ENCODE results near the gene OR6S1. TPM values are rescaled to one million over a fixed set of nuclear protein-coding genes. Genes with fewer than 3 reads are reported as not detected.

The OR6S1 gene
- total and polyA plus RNA-seq, 2 donors from 2014 or later: not detected

- no peak overlapping the region for H3K27ac ChIP-seq (ENCODE audit: low read depth in 2 of 2, low read length in 2 of 2)
- H3K36me3 ChIP-seq (ENCODE audit: control insufficient read depth in 2 of 3, insufficient read depth in 3 of 3, low read length in 3 of 3): no peaks in the 10 kb centered on the region
- TF ChIP-seq, protein P1, sequence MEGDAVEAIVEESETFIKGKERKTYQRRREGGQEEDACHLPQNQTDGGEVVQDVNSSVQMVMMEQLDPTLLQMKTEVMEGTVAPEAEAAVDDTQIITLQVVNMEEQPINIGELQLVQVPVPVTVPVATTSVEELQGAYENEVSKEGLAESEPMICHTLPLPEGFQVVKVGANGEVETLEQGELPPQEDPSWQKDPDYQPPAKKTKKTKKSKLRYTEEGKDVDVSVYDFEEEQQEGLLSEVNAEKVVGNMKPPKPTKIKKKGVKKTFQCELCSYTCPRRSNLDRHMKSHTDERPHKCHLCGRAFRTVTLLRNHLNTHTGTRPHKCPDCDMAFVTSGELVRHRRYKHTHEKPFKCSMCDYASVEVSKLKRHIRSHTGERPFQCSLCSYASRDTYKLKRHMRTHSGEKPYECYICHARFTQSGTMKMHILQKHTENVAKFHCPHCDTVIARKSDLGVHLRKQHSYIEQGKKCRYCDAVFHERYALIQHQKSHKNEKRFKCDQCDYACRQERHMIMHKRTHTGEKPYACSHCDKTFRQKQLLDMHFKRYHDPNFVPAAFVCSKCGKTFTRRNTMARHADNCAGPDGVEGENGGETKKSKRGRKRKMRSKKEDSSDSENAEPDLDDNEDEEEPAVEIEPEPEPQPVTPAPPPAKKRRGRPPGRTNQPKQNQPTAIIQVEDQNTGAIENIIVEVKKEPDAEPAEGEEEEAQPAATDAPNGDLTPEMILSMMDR (IDR thresholded peaks at IDR 0.05; ENCODE audit: borderline replicate concordance, extremely low read depth, insufficient read depth): no peak
- FAIRE-seq (no peak), DNase-seq (peak in 1 of 5 donors; percentile 52)
- no peak overlapping the region for H3K9ac ChIP-seq (ENCODE audit: low read length in 3 of 3)
- H3K9me3 ChIP-seq (ENCODE audit: control insufficient read depth in 2 of 3, insufficient read depth in 1 of 3, low read length in 3 of 3): no peaks in the 10 kb centered on the region
- H3K27me3 ChIP-seq (ENCODE audit: control insufficient read depth, insufficient read depth, low read length): no peaks in the 10 kb centered on the region
- H3K4me1 ChIP-seq (ENCODE audit: control insufficient read depth in 2 of 3, insufficient read depth in 2 of 3, low read depth in 1 of 3, low read length in 3 of 3): peaks cover 0 to 4% (median 0%) of the 10 kb centered on the region in 3 donors
- no peak overlapping the region for H3K4me3 ChIP-seq (ENCODE audit: low read length in 3 of 3)
- intact Hi-C loops (cut with DNase I): loop anchor here (10.0 kb wide), 2 partner anchors 194 to 284 kb away; partner anchors contain the start of gene TEP1
Measured at GRCh38 chr14:20608383-20609110, 32.9 kb downstream of the OR6S1 start.

DNA sequence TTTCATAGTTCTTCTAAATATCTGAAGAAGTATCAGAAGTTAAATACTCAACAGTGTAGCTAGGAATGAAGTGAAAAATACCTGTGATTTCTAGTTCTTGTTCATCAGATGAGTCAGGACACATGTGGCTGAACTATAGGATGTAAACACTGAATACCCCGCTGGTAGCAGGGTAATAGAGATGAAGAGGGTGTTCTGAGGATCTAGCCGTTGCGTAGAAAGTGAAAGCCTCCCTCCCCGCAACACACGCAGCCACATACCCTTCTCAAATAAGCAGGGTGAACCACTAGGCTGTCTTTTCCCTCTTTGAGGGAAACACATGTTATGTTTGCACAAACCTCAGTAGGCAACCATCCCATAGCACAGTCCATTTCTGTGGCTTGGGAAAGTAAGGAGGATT lies 33.9 kb downstream of the OR6S1 start:
- no peak for FAIRE-seq
- Histone ChIP-seq H3K36me3 (ENCODE audit: control insufficient read depth in 2 of 3, insufficient read depth in 3 of 3, low read length in 3 of 3) (no peaks in the 10 kb centered on the region), H3K4me1 (ENCODE audit: control insufficient read depth in 2 of 3, insufficient read depth in 2 of 3, low read depth in 1 of 3, low read length in 3 of 3) (peaks cover 0 to 4% (median 0%) of the 10 kb centered on the region in 3 donors), H3K27me3 (ENCODE audit: control insufficient read depth, insufficient read depth, low read length) (no peaks in the 10 kb centered on the region), H3K4me3 (ENCODE audit: low read length in 3 of 3) (no peak overlapping the region), H3K9me3 (ENCODE audit: control insufficient read depth in 2 of 3, insufficient read depth in 1 of 3, low read length in 3 of 3) (no peaks in the 10 kb centered on the region), H3K9ac (ENCODE audit: low read length in 3 of 3) (no peak overlapping the region), H3K27ac (ENCODE audit: low read depth in 2 of 2, low read length in 2 of 2) (no peak overlapping the region)
- intact Hi-C loops (cut with DNase I): loop anchor here (10.0 kb wide), 2 partner anchors 193 to 283 kb away; partner anchors contain the start of gene TEP1
- DNase-seq: no peak
- TF ChIP-seq, protein P1 (IDR thresholded peaks at IDR 0.05; ENCODE audit: borderline replicate concordance, extremely low read depth, insufficient read depth): no peak

- Histone ChIP-seq H3K27ac (ENCODE audit: low read depth in 2 of 2, low read length in 2 of 2) (no peak overlapping the region), H3K9ac (ENCODE audit: low read length in 3 of 3) (no peak overlapping the region), H3K9me3 (ENCODE audit: control insufficient read depth in 2 of 3, insufficient read depth in 1 of 3, low read length in 3 of 3) (no peaks in the 10 kb centered on the region), H3K4me1 (ENCODE audit: control insufficient read depth in 2 of 3, insufficient read depth in 2 of 3, low read depth in 1 of 3, low read length in 3 of 3) (peaks cover 0 to 4% (median 0%) of the 10 kb centered on the region in 3 donors), H3K36me3 (ENCODE audit: control insufficient read depth in 2 of 3, insufficient read depth in 3 of 3, low read length in 3 of 3) (no peaks in the 10 kb centered on the region), H3K4me3 (ENCODE audit: low read length in 3 of 3) (no peak overlapping the region), H3K27me3 (ENCODE audit: control insufficient read depth, insufficient read depth, low read length) (no peaks in the 10 kb centered on the region)
- no peak for DNase-seq
- intact Hi-C loops (cut with DNase I): loop anchor here (10.0 kb wide), 2 partner anchors 192 to 282 kb away; partner anchors contain the start of gene TEP1
- no peak for FAIRE-seq
- TF ChIP-seq, protein P1 (IDR thresholded peaks at IDR 0.05; ENCODE audit: borderline replicate concordance, extremely low read depth, insufficient read depth): no peak
Measured at GRCh38 chr14:20606902-20607242, 34.6 kb downstream of the OR6S1 start.
